Natural killer cell (primary cell): ENCODE measurements around the gene BATF2. TPM values are rescaled to one million over a fixed set of nuclear protein-coding genes. Genes with fewer than 3 reads are reported as not detected.

Experiments used
- ATAC-seq, 3 donors: fragments of 150-1000 bp in 2 of 3; fragments of 200-7000 bp in 1 of 3; cut with Tn5 transposase; 1 replicate in 1 of 3; 2 replicates in 2 of 3; pipeline ENCODE4 v1.10.0; 2021; ENCODE audit warnings: mild to moderate bottlenecking in 2 of 3, moderate library complexity in 2 of 3
- DNase-seq, 2 donors: peaks; one replicate each; pipeline versions ENCODE4 v3.0.0 to v3.0.0-alpha.2; 2013 to 2021; ENCODE audit warnings: mixed read lengths in 1 of 2
- H3K27ac ChIP-seq: one replicate; pipeline ENCODE4 v1.5.1; 2013; ENCODE audit warnings: mild to moderate bottlenecking, low read length
- H3K27me3 ChIP-seq: one replicate; pipeline ENCODE4 v1.6.1; 2013; ENCODE audit warnings: low read length; ENCODE audit not compliant: control insufficient read depth, insufficient read depth
- H3K36me3 ChIP-seq: one replicate; pipeline ENCODE4 v1.6.1; 2013; ENCODE audit warnings: low read length; ENCODE audit not compliant: control insufficient read depth, insufficient read depth
- H3K4me1 ChIP-seq: one replicate; pipeline ENCODE4 v1.6.1; 2013; ENCODE audit warnings: low read length; ENCODE audit not compliant: control insufficient read depth, insufficient read depth
- H3K4me3 ChIP-seq: one replicate; pipeline ENCODE4 v1.5.1; 2013; ENCODE audit warnings: low read length
- H3K9me3 ChIP-seq: one replicate; pipeline ENCODE4 v1.6.1; 2013; ENCODE audit warnings: low read length; ENCODE audit not compliant: control insufficient read depth, insufficient read depth
- H3K27ac Mint-ChIP-seq, 2 donors: one replicate each; pipeline ENCODE4 v1.8.0; 2022; ENCODE audit warnings: mild to moderate bottlenecking in 2 of 2, mixed read lengths in 2 of 2, moderate library complexity in 1 of 2
- H3K27me3 Mint-ChIP-seq, 2 donors: one replicate each; pipeline ENCODE4 v1.8.0; 2022; ENCODE audit warnings: low read depth in 2 of 2, mixed read lengths in 2 of 2
- H3K36me3 Mint-ChIP-seq: one replicate; pipeline ENCODE4 v1.8.0; 2022; ENCODE audit warnings: mixed read lengths
- H3K4me1 Mint-ChIP-seq, 2 donors: one replicate each; pipeline ENCODE4 v1.8.0; 2022; ENCODE audit warnings: mixed read lengths in 2 of 2
- H3K4me3 Mint-ChIP-seq: one replicate; pipeline ENCODE4 v1.8.0; 2022; ENCODE audit warnings: mild to moderate bottlenecking, moderate library complexity, mixed read lengths
- H3K9me3 Mint-ChIP-seq, 2 donors: one replicate each; pipeline ENCODE4 v1.8.0; 2022; ENCODE audit warnings: mixed read lengths in 2 of 2
- CTCF ChIP-seq: fragments of 200-600 bp; IDR thresholded peaks from one replicate; pipeline ENCODE4 v1.8.0; 2022; ENCODE audit warnings: antibody characterized with exemption
- WGBS: methylation state at CpG from one replicate; pipeline ENCODE4 v1.1.7; 2013; ENCODE audit warnings: missing lambda C conversion rate; ENCODE audit not compliant: insufficient coverage; 5-methylcytosine and 5-hydroxymethylcytosine counted together
- intact Hi-C: fragments of 100-400 bp; cut with micrococcal nuclease; formaldehyde crosslinking; loops from one replicate; pipeline ENCODE4 v1.14.2; 2022
- total RNA-seq, 4 donors: library from RNA; stranded (reverse); fragments of 120-200 nt in 1 of 4; gene quantifications; one replicate each; pipeline versions ENCODE4 v1.2.3 to v1.2.4, GENCODE V29; 2013 to 2022

The BATF2 gene
- total RNA-seq, 3 donors from 2014 or later (not counting 1 experiment from before 2014, with no cell fraction given), result 0.30 TPM; not detected in 2

- no peak overlapping the region for H3K27ac ChIP-seq
- no peak for TF ChIP-seq CTCF
- H3K27me3 ChIP-seq, result no peaks in the 10 kb centered on the region
- ATAC-seq (no peak), DNase-seq (no peak)
- H3K36me3 ChIP-seq, result peaks cover 16% of the 10 kb centered on the region
- Mint-ChIP-seq H3K27me3 (no peaks in the 10 kb centered on the region), H3K27ac (peak overlapping the region in 1 of 2 donors; percentile 14), H3K36me3 (no peaks in the 10 kb centered on the region), H3K9me3 (no peaks in the 10 kb centered on the region), H3K4me3 (peak overlapping the region; percentile 7), H3K4me1 (peaks cover 21 to 29% of the 10 kb centered on the region in 2 donors)
- 98% methylated on average over 4 of the region's 4 CpGs for WGBS
- H3K9me3 ChIP-seq, result no peaks in the 10 kb centered on the region
- H3K4me1 ChIP-seq, result peaks cover 31% of the 10 kb centered on the region
- no peak overlapping the region for H3K4me3 ChIP-seq
- intact Hi-C loops, result no loop called here
These were observed 19.9 kb upstream of the BATF2 start for GRCh38 chr11:65016705-65017104.

- peak overlapping the region; percentile 93 for H3K4me3 ChIP-seq
- no peaks in the 10 kb centered on the region for H3K9me3 ChIP-seq
- H3K9me3 Mint-ChIP-seq, result no peaks in the 10 kb centered on the region
- 34% methylated on average over 23 of the region's 23 CpGs for WGBS
- H3K27me3 Mint-ChIP-seq, result no peaks in the 10 kb centered on the region
- H3K4me3 Mint-ChIP-seq, result peak overlapping the region; percentile 90
- H3K27ac ChIP-seq, result peak overlapping the region; percentile 100
- peaks cover 10% of the 10 kb centered on the region for H3K36me3 ChIP-seq
- peaks cover 21 to 29% of the 10 kb centered on the region in 2 donors for H3K4me1 Mint-ChIP-seq
- DNase-seq (no peak), ATAC-seq (peak in 1 of 3 donors; percentile 0)
- H3K36me3 Mint-ChIP-seq, result no peaks in the 10 kb centered on the region
- intact Hi-C loops, result loop anchor here (5.0 kb wide), 2 partner anchors 63 to 167 kb away; no protein-coding TSS in a partner anchor
- H3K27ac Mint-ChIP-seq, result peak overlapping the region; percentile 83 to 96
- TF ChIP-seq CTCF, result no peak
- no peaks in the 10 kb centered on the region for H3K27me3 ChIP-seq
- peaks cover 26% of the 10 kb centered on the region for H3K4me1 ChIP-seq
These were observed 18.0 kb upstream of the BATF2 start for GRCh38 chr11:65014726-65015227.

GRCh38 chr11:65013888-65014725 lies 17.3 kb upstream of the BATF2 start, which contains the start of gene ARL2:
Gene ARL2 (plus strand): TSS chr11:65014160. CDS start chr11:65014208, 48 bp downstream.
- under 1% methylated on average over 96 of the region's 96 CpGs for WGBS
- H3K27ac ChIP-seq, result peak within 1 kb of the TSS; percentile 100
- Mint-ChIP-seq H3K27ac (peak within 1 kb of the TSS; percentile 95 to 96), H3K36me3 (no peaks in the 10 kb centered on the region), H3K4me1 (peaks cover 21 to 29% of the 10 kb centered on the region in 2 donors), H3K27me3 (no peaks in the 10 kb centered on the region), H3K9me3 (no peaks in the 10 kb centered on the region), H3K4me3 (peak within 1 kb of the TSS; percentile 95)
- ATAC-seq (peak; percentile 77 to 90 (median 85)), DNase-seq (peak; percentile 86 to 94)
- H3K27me3 ChIP-seq, result no peaks in the 10 kb centered on the region
- peak; percentile 97 for TF ChIP-seq CTCF
- no peaks in the 10 kb centered on the region for H3K9me3 ChIP-seq
- H3K4me3 ChIP-seq, result peak within 1 kb of the TSS; percentile 93
- intact Hi-C loops, result loop anchor here (1.0 to 5.0 kb wide), 4 partner anchors 13 to 167 kb away; partner anchors contain the start of genes SNX15 and ZNHIT2
- peaks cover 26% of the 10 kb centered on the region for H3K4me1 ChIP-seq
- H3K36me3 ChIP-seq, result peaks cover 7% of the 10 kb centered on the region
